HCT116 (cell line): ENCODE results near the gene MCF2L2. TPM values are rescaled to one million over a fixed set of nuclear protein-coding genes. Genes with fewer than 3 reads are reported as not detected.

Experiments
- ATAC-seq: fragments of 200-7000 bp; cut with Tn5 transposase; 2 replicates; pipeline ENCODE4 v1.9.1; 2020; ENCODE audit warnings: mild to moderate bottlenecking, moderate library complexity
- BruUV-seq: library from RNA; stranded (reverse); fragments of 400-500 nt; replicated peaks from 2 replicates; lab custom pipeline; 2021; lab: Mats Ljungman, UMichigan
- CTCF ChIA-PET: fragments of 300-600 bp; sonication (Branson Sonifier 250); formaldehyde crosslinking; loops from one replicate; lab custom pipeline; 2021; ENCODE audit warnings: antibody characterized with exemption; lab: Charles Lee
- POLR2A ChIA-PET: fragments of 300-600, 350-600 bp; sonication (Branson Sonifier 250); formaldehyde crosslinking; loops from one replicate; lab custom pipeline; 2021; ENCODE audit warnings: antibody characterized with exemption; lab: Charles Lee
- RAD21 ChIA-PET, 2 experiments: fragments of 300-600 bp; sonication (Branson Sonifier 250); formaldehyde crosslinking; loops; one replicate each; lab custom pipeline; 2023; ENCODE audit warnings: low total read pairs in 2 of 2; ENCODE audit not compliant: uncharacterized antibody in 2 of 2, unreplicated experiment in 2 of 2, low non-redundant PET in 1 of 2; lab: Charles Lee
- DNase-seq: peaks from one replicate; pipeline ENCODE4 v3.0.0-alpha.2; 2010; ENCODE audit warnings: low read depth, low spot score
- H2AFZ ChIP-seq: fragments of 200-600 bp; shearing (Covaris generic), sonication (generic); 2 replicates; pipeline ENCODE4 v1.6.1; 2017; ENCODE audit warnings: low read depth, mixed run types, mixed read lengths, antibody characterized with exemption, low read length; ENCODE audit not compliant: poor library complexity, severe bottlenecking
- H3K27ac ChIP-seq: 2 replicates; pipeline ENCODE4 v1.5.1; 2012; ENCODE audit warnings: low read depth, low read length
- H3K27me3 ChIP-seq: fragments of 200-600 bp; sonication (generic); 2 replicates; pipeline ENCODE4 v1.6.1; 2016; ENCODE audit warnings: mixed run types, low read length, mixed read lengths; ENCODE audit not compliant: insufficient read depth
- H3K36me3 ChIP-seq, 2 experiments: fragments of 200-500 bp in 1 of 2; fragments of 200-600 bp in 1 of 2; sonication (Bioruptor generic) in 1 of 2; sonication (generic) in 1 of 2; 2 replicates each; pipeline versions ENCODE4 v1.5.1 to v1.6.1; 2014 to 2016; ENCODE audit warnings: low read length in 2 of 2, inconsistent platforms in 1 of 2, mixed read lengths in 1 of 2, mixed run types in 1 of 2; ENCODE audit not compliant: insufficient read depth in 2 of 2, control insufficient read depth in 1 of 2
- H3K4me1 ChIP-seq, 2 experiments: fragments of 200-600 bp in 1 of 2; sonication (generic) in 1 of 2; 2 replicates each; pipeline versions ENCODE4 v1.5.1 to v1.6.1; 2012 to 2017; ENCODE audit warnings: low read length in 2 of 2, inconsistent platforms in 1 of 2, mild to moderate bottlenecking in 1 of 2, mixed read lengths in 1 of 2, mixed run types in 1 of 2, moderate library complexity in 1 of 2; ENCODE audit not compliant: insufficient read depth in 2 of 2, control insufficient read depth in 1 of 2
- H3K4me2 ChIP-seq: fragments of 200-600 bp; sonication (generic); 2 replicates; pipeline ENCODE4 v1.6.1; 2017; ENCODE audit warnings: mixed run types, low read length, mixed read lengths
- H3K4me3 ChIP-seq, 2 experiments: fragments of 200-600 bp in 1 of 2; sonication (generic) in 1 of 2; replicated peaks in 1 of 2; 2 replicates each; pipeline ENCODE4 v1.5.1; 2011 to 2016; ENCODE audit warnings: low read length in 2 of 2, control low read depth in 1 of 2, low read depth in 1 of 2, mild to moderate bottlenecking in 1 of 2, mixed read lengths in 1 of 2, mixed run types in 1 of 2
- H3K79me2 ChIP-seq: fragments of 200-600 bp; sonication (generic); 2 replicates; pipeline ENCODE4 v1.6.1; 2017; ENCODE audit warnings: mild to moderate bottlenecking, mixed run types, low read length, moderate library complexity, mixed read lengths; ENCODE audit not compliant: insufficient read depth
- H3K9ac ChIP-seq: fragments of 200-600 bp; sonication (generic); 2 replicates; pipeline ENCODE4 v1.6.1; 2016; ENCODE audit warnings: low read length, mixed read lengths
- H3K9me2 ChIP-seq: fragments of 200-600 bp; sonication (generic), shearing (Covaris generic); 2 replicates; pipeline ENCODE4 v1.6.1; 2017; ENCODE audit warnings: mixed run types, mild to moderate bottlenecking, moderate library complexity; ENCODE audit not compliant: insufficient read depth
- H3K9me3 ChIP-seq, 2 experiments: fragments of 200-500 bp in 1 of 2; fragments of 200-600 bp in 1 of 2; sonication (Bioruptor generic) in 1 of 2; sonication (generic) in 1 of 2; 2 replicates each; pipeline ENCODE4 v1.6.1; 2014 to 2017; ENCODE audit warnings: low read length in 2 of 2, mixed read lengths in 2 of 2, inconsistent platforms in 1 of 2, low read depth in 1 of 2, mild to moderate bottlenecking in 1 of 2, mixed run types in 1 of 2, moderate library complexity in 1 of 2; ENCODE audit not compliant: control insufficient read depth in 1 of 2, insufficient read depth in 1 of 2
- H4K20me1 ChIP-seq: fragments of 200-600 bp; sonication (generic), shearing (Covaris generic); 2 replicates; pipeline ENCODE4 v1.6.1; 2017; ENCODE audit warnings: mixed run types, mild to moderate bottlenecking, moderate library complexity; ENCODE audit not compliant: insufficient read depth
- CBX3 ChIP-seq: IDR thresholded peaks from 2 replicates; pipeline ENCODE4 v1.6.1; 2012; ENCODE audit warnings: low read depth
- CTCF ChIP-seq, 3 experiments: fragments of 200-600 bp in 1 of 3; sonication (generic) in 1 of 3; IDR thresholded peaks in 2 of 3; conservative IDR thresholded peaks in 1 of 3; 2 replicates each; pipeline ENCODE4 v1.5.1; 2012 to 2017; ENCODE audit warnings: low read depth in 2 of 3, low read length in 2 of 3, antibody characterized with exemption in 1 of 3, borderline replicate concordance in 1 of 3, control low read depth in 1 of 3, mild to moderate bottlenecking in 1 of 3, mixed read lengths in 1 of 3, mixed run types in 1 of 3, moderate library complexity in 1 of 3; ENCODE audit not compliant: insufficient read depth in 1 of 3
- EGR1 ChIP-seq: IDR thresholded peaks from 2 replicates; pipeline ENCODE4 v1.6.1; 2012; ENCODE audit warnings: low read depth
- EZH2phosphoT487 ChIP-seq: fragments of 200-600 bp; IDR thresholded peaks from 2 replicates; pipeline ENCODE4 v1.6.1; 2018; ENCODE audit warnings: antibody characterized with exemption, borderline replicate concordance
- FOSL1 ChIP-seq: IDR thresholded peaks from 2 replicates; pipeline ENCODE4 v1.6.1; 2012; ENCODE audit warnings: low read depth
- JUND ChIP-seq: IDR thresholded peaks from 2 replicates; pipeline ENCODE4 v1.6.1; 2012
- MAX ChIP-seq: IDR thresholded peaks from 2 replicates; pipeline ENCODE4 v1.6.1; 2012
- POLR2A ChIP-seq: IDR thresholded peaks from 2 replicates; pipeline ENCODE4 v1.7.0; 2011; ENCODE audit warnings: borderline replicate concordance; ENCODE audit not compliant: insufficient read depth, insufficient read length; ENCODE audit errors: extremely low read depth
- RAD21 ChIP-seq: IDR thresholded peaks from 2 replicates; pipeline ENCODE4 v1.6.1; 2012; ENCODE audit warnings: low read depth, mild to moderate bottlenecking
- SIN3A ChIP-seq: IDR thresholded peaks from 2 replicates; pipeline ENCODE4 v1.6.1; 2012; ENCODE audit warnings: low read depth
- SRF ChIP-seq: IDR thresholded peaks from 2 replicates; pipeline ENCODE4 v1.6.1; 2012; ENCODE audit warnings: low read depth
- TCF7L2 ChIP-seq: IDR thresholded peaks from 2 replicates; pipeline ENCODE4 v1.7.0; 2011; ENCODE audit warnings: borderline replicate concordance, inconsistent platforms; ENCODE audit not compliant: insufficient read depth, insufficient read length; ENCODE audit errors: extremely low read depth
- YY1 ChIP-seq: IDR thresholded peaks from 2 replicates; pipeline ENCODE4 v1.6.1; 2011; ENCODE audit warnings: low read length, low read depth, moderate library complexity, mild to moderate bottlenecking; ENCODE audit not compliant: insufficient replicate concordance; ENCODE audit errors: extremely low read depth
- ZFX ChIP-seq: fragments of 450-650 bp; IDR thresholded peaks from 2 replicates; pipeline ENCODE4 v1.6.1; 2017
- intact Hi-C: fragments of 100-400 bp; cut with micrococcal nuclease; formaldehyde crosslinking; loops from 2 replicates; pipeline ENCODE4 v1.10.0; 2022
- total RNA-seq: library from RNA; stranded (reverse); gene quantifications from one replicate; pipeline ENCODE4 v1.2.1, GENCODE V29; 2021; ENCODE audit not compliant: unreplicated experiment
- TF ChIP-seq, protein P1 (sequence below): IDR thresholded peaks from 2 replicates; pipeline ENCODE4 v1.6.1; 2012
- TF ChIP-seq, protein P2 (sequence below): IDR thresholded peaks from 2 replicates; pipeline ENCODE4 v1.6.1; 2012; ENCODE audit warnings: low read depth

The MCF2L2 gene
- total RNA-seq, 1 experiment from 2014 or later, result 1.5 TPM

DNA sequence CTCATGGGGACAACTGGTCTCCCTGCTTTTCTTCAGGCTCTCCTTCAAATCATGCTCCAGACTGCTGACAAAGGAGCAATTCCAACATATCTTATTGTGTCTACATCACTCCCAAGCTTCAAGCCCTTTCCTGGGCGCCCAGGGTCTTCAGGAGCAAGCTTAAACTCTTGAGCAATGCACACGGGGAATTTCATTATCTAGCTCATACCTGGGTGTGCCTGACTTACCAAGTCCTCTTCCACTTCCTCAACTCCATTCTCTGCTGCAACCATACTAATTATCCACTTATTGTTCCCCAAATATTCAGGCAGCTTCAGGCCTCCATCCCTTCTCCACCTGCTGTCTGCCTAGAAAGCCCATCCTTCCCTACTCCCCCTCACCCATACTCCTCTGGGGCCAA lies 124.7 kb downstream of the MCF2L2 start:
- Histone ChIP-seq H3K79me2 (no peaks in the 10 kb centered on the region), H3K9me2 (no peaks in the 10 kb centered on the region), H3K27me3 (no peaks in the 10 kb centered on the region), H3K9ac (no peak overlapping the region), H3K9me3 (no peaks in the 10 kb centered on the region)
- RAD21 ChIA-PET, result no interaction called here
- no peak for ATAC-seq
- CTCF ChIA-PET, result no interaction called here
- no TSS peak for BruUV-seq
- intact Hi-C loops, result no loop called here
- TF ChIP-seq POLR2A (no peak), SRF (no peak), RAD21 (no peak), JUND (no peak), EGR1 (no peak), ZFX (no peak), SIN3A (no peak), MAX (no peak)
- TF ChIP-seq, all 23 proteins: peak for 0
- no peak overlapping the region for H3K4me2 ChIP-seq
- POLR2A ChIA-PET, result no interaction called here
- peaks cover 0 to 18% of the 10 kb centered on the region in 2 experiments; a peak in 2 of 4 replicates for H3K4me1 ChIP-seq
- H3K4me3 ChIP-seq, result no peak overlapping the region
- H2AFZ ChIP-seq, result no peak overlapping the region
- no peak for DNase-seq
- no peaks in the 10 kb centered on the region for H4K20me1 ChIP-seq
- H3K27ac ChIP-seq, result no peak overlapping the region
- H3K36me3 ChIP-seq, result no peaks in the 10 kb centered on the region

- ChIA-PET POLR2A (no interaction called here), CTCF (no interaction called here), RAD21 (no interaction called here)
- no peaks in the 10 kb centered on the region for H3K9me3 ChIP-seq
- no peaks in the 10 kb centered on the region for H3K9me2 ChIP-seq
- no peak overlapping the region for H3K4me3 ChIP-seq
- no TSS peak for BruUV-seq
- no peak overlapping the region for H3K9ac ChIP-seq
- no peak overlapping the region for H2AFZ ChIP-seq
- no peaks in the 10 kb centered on the region for H4K20me1 ChIP-seq
- H3K27ac ChIP-seq, result no peak overlapping the region
- ATAC-seq (no peak), DNase-seq (no peak)
- no peak overlapping the region for H3K4me2 ChIP-seq
- peaks cover 0 to 14% of the 10 kb centered on the region in 2 experiments; a peak in 2 of 4 replicates for H3K4me1 ChIP-seq
- intact Hi-C loops, result no loop called here
- H3K36me3 ChIP-seq, result no peaks in the 10 kb centered on the region
- H3K79me2 ChIP-seq, result no peaks in the 10 kb centered on the region
- no peaks in the 10 kb centered on the region for H3K27me3 ChIP-seq
- TF ChIP-seq EZH2phosphoT487 (no peak), TCF7L2 (no peak), CTCF (IDR thresholded peaks at IDR 0.05 in 2 of 3, conservative IDR thresholded peaks at IDR 0.05 in 1 of 3; ENCODE audit: borderline replicate concordance in 1 of 3, insufficient read depth in 1 of 3, low read depth in 2 of 3, low read length in 2 of 3) (no peak), CBX3 (no peak), RAD21 (no peak), FOSL1 (no peak), YY1 (no peak), SIN3A (no peak), ZFX (no peak)
- TF ChIP-seq, protein P1, sequence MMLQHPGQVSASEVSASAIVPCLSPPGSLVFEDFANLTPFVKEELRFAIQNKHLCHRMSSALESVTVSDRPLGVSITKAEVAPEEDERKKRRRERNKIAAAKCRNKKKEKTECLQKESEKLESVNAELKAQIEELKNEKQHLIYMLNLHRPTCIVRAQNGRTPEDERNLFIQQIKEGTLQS, result no peak
- TF ChIP-seq, protein P2, sequence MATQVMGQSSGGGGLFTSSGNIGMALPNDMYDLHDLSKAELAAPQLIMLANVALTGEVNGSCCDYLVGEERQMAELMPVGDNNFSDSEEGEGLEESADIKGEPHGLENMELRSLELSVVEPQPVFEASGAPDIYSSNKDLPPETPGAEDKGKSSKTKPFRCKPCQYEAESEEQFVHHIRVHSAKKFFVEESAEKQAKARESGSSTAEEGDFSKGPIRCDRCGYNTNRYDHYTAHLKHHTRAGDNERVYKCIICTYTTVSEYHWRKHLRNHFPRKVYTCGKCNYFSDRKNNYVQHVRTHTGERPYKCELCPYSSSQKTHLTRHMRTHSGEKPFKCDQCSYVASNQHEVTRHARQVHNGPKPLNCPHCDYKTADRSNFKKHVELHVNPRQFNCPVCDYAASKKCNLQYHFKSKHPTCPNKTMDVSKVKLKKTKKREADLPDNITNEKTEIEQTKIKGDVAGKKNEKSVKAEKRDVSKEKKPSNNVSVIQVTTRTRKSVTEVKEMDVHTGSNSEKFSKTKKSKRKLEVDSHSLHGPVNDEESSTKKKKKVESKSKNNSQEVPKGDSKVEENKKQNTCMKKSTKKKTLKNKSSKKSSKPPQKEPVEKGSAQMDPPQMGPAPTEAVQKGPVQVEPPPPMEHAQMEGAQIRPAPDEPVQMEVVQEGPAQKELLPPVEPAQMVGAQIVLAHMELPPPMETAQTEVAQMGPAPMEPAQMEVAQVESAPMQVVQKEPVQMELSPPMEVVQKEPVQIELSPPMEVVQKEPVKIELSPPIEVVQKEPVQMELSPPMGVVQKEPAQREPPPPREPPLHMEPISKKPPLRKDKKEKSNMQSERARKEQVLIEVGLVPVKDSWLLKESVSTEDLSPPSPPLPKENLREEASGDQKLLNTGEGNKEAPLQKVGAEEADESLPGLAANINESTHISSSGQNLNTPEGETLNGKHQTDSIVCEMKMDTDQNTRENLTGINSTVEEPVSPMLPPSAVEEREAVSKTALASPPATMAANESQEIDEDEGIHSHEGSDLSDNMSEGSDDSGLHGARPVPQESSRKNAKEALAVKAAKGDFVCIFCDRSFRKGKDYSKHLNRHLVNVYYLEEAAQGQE, result no peak
These were observed 126.4 kb downstream of the MCF2L2 start for GRCh38 chr3:183301937-183302580.
